H4 (cell line): ENCODE measurements around the gene USP9Y. TPM values are rescaled to one million over a fixed set of nuclear protein-coding genes. Genes with fewer than 3 reads are reported as not detected.
A peak's percentile ranks its signal among the peaks of the same experiment; 100 is the strongest.

Source experiments
- DNase-seq: peaks from one replicate; pipeline ENCODE4 v3.0.0-alpha.2; 2015; ENCODE audit warnings: low spot score
- total RNA-seq: library from RNA; depleted of rRNA; stranded (reverse); fragments of >200 nt; shearing (Covaris generic); gene quantifications from 2 replicates; pipeline ENCODE4 v1.2.3, GENCODE V29; 2014

USP9Y gene
- total RNA-seq, 1 experiment from 2014 or later = 10.9 TPM

- no peak for DNase-seq
These were observed 55.0 kb downstream of the USP9Y start for GRCh38 chrY:12756021-12756420.

DNA sequence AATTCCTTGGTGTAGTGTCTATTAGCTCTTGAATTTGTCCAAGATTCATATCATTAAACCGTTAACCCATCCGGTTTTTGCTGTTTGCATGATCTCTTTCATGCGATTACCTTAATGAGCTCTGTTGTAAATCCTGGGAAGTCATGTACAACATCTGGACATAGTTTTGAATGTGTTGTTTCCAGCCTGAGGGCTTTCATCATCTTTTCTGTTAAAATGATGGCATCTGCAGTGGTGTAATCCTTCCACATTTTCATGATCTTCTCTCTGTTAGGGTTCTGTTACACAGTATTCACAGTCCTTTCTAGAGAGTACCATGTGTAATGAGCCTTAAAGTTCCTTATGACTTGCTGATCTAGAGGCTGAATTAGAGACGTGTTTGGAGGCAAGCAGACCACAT lies 64.9 kb downstream of the USP9Y start:
- DNase-seq = no peak

GRCh38 chrY:12784521-12784920 lies 83.5 kb downstream of the USP9Y start:
- no peak for DNase-seq

- no peak for DNase-seq
These were observed 93.0 kb downstream of the USP9Y start for GRCh38 chrY:12793999-12794398.

DNA sequence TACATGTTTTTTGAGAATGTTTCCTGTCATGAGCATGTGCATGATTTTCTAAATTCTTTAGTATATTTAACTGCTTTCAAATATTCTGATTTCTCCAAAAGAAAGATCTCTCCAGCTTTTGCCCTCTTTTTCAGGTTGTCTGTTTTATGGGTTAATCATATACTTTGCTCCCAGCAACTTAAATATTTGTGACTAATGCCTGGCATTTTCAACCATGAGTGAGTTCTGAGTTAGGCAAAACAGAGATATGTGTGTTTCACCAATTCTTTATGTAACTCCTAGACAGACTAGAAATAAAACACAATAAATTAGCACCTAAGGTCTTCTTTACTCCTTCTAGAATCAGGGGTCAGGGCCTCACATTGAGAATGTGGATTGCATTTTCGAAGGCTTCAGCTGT lies 107.0 kb downstream of the USP9Y start:
- DNase-seq = no peak

DNA sequence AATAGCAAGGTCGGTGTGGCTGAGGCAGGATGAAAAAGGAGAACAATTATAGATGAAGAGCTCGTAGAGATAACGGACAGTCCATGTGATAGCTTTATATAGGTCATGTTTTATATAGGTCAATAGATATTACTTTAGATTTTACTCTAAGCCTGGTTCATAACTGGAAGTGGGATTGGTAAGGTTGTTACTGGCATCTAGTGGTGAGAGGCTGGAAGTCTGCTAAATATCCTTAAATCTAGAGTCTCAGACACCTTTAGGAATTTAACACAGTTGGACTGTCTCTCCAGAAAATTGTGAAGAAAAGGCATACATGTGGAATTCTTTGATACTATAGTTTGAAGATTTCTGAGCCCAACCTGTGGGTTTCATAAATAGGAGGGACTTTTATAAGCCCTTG lies 108.0 kb downstream of the USP9Y start:
- DNase-seq = peak; percentile 3

- DNase-seq = no peak
These were observed 122.4 kb downstream of the USP9Y start for GRCh38 chrY:12823408-12823807.

DNA sequence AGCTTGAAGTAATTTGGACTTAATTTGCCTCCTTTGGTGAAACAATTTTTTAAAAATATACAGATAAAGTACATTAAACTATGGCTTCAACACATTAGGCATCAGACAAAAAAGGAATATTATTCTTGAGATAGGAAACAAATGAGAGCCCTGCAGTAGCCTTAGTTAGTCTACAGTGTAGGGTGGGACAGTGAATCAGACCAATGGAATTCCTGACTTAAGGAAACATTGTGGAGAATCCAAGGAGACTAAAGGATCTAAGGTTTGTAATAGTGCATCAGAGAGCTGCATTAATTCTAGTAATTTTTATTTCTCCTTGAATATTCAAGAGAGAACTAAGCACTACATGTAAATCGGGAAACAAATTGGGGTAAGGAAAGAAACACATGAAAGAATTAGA lies 125.8 kb downstream of the USP9Y start:
- no peak for DNase-seq

DNA sequence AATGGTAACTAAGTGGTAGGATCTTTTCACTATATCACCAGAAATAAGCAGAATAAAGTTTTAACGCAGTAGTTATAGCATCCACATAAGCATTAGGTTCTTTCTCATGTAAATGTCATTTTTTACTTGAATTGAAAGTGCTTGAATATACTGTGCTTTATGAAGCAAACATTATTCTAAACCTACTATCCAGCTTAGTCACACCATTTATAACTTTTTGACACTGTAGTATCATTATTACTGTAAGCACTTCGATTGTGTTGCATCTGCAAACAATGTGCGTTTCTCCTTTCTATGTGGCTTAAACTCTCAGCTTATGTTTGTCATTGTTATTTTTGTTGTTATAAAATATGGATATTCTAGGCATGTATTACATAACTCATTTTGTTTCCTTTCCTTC lies 132.3 kb downstream of the USP9Y start:
- no peak for DNase-seq

- no peak for DNase-seq
These were observed 136.5 kb downstream of the USP9Y start for GRCh38 chrY:12837550-12837949.

DNA sequence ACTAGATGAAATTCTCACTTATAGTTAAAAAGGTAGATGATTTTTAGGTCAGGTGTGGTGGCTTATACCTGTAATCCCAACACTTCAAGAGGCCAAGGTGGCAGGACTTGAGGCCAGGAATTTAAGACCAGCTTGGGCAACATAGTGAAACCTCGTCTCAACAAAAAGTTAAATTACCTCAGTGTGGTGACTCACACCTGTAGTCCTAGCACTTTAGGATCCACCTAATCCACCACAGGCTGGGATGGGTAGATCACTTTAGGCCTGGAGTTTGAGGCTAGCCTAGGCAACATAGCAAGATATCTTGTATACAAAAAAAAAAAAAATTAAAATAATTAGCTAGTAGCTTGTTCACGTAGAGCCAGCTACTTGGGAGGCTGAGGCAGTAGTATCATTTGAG lies 140.3 kb downstream of the USP9Y start:
- no peak for DNase-seq

- no peak for DNase-seq
These were observed 145.8 kb downstream of the USP9Y start for GRCh38 chrY:12846793-12847192.

DNA sequence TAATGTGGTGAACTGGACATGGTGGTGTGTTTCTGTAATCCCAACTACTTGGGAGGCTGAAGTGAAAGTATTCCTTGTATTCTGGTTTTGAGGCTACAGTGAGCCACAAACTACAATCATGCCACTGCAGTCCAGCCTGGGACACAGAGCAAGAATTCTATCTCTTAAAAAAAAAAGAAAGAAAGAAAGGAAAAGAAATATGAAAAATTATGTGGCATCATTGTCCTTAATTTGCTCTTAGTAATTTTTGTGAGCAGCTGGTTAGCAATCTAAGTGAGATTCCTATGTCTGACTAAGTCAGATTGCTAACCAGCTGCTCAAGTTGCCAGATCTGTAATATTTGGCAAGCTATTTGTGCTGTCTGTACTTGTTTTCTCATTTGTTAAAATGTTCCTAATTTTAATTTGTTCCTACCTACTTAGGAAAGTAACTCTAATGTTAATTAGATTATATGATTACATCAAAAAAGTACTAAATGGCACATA lies 154.8 kb downstream of the USP9Y start:
- DNase-seq = no peak

DNA sequence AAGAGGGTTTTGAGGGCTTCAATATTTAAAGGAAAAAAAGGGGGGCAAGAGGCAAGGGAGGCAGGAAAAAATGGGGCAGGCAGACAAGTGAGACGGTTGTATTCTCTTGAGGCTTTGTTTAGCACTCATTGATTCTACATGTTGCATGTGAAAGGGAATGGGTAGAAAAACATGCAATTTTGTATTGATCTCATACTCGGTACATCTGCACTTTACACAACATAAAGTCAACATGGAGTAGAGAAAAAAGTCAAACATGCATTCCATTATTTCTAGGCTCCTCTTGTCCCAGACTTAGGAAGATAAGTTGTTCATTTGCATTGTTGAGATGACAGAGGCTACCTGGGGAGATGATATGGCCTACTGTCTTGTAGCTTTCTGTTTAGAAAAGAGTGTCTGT lies 166.9 kb downstream of the USP9Y start:
- no peak for DNase-seq

- DNase-seq = no peak
These were observed 195.9 kb downstream of the USP9Y start for GRCh38 chrY:12896973-12897372.

- no peak for DNase-seq
These were observed 197.6 kb downstream of the USP9Y start for GRCh38 chrY:12898604-12899003.

GRCh38 chrY:12904618-12905516 lies 203.8 kb downstream of the USP9Y start, which contains the start of gene DDX3Y:
TSS of gene DDX3Y (plus strand) at chrY:12904868. CDS start at chrY:12904937, 69 bp downstream.
- peak; percentile 93 for DNase-seq

- peak; percentile 65 for DNase-seq
These were observed 204.5 kb downstream of the USP9Y start for GRCh38 chrY:12905517-12905872.

- no peak for DNase-seq
These were observed 204.9 kb downstream of the USP9Y start for GRCh38 chrY:12905895-12906294.
